ENCODE measurements around the gene DNAJC1.

DNA sequence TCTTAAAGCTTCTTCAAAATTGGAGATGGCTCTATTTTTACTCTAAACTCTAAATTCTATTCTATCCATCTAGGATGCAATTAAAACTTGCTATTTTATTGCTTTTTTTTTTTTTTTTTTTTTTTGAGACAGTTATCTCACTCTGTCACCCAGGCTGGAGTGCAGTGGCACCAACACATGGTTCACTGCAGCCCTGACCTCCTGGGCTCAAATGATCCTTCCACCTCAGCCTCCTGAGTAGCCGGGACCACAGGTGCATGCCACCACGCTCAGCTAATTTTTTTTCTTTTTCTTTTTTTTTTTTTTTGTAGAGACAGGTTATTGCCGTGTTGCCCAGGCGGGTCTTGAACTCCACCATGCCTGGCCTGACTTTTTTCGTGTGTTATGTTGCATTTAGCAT is 41.2 kb downstream of the DNAJC1 start:
- no peak for TF ChIP-seq EZH2 (IDR thresholded peaks at IDR 0.05)
- TF ChIP-seq POLR2AphosphoS5 (IDR thresholded peaks at IDR 0.05; ENCODE audit: borderline replicate concordance, low read depth, low read length), result no peak
